HG02642 (cell line): ENCODE measurements around the gene PPP5C.
"Not testable (repeated sequence)": the region's sequence is repeated elsewhere in the genome, so short reads cannot be mapped to it uniquely, and the experiment has no call there.

Experiments used
- ATAC-seq: cut with Tn5 transposase; IDR thresholded peaks from one replicate; pipeline ENCODE4 v1.9.1; 2021; ENCODE audit warnings: mild to moderate bottlenecking; ENCODE audit not compliant: unreplicated experiment, poor library complexity

Gene PPP5C

GRCh38 chr19:46346821-46347571, at the start of gene PPP5C:
Gene PPP5C, plus strand, starts transcription at chr19:46347087. Its CDS starts 10 bp downstream, at chr19:46347097.
- ATAC-seq: peak; percentile 67

- no peak for ATAC-seq
These were observed 49.0 kb upstream of the PPP5C start for GRCh38 chr19:46297700-46298478.

GRCh38 chr19:46298479-46299003, 48.3 kb upstream of the PPP5C start:
- no peak for ATAC-seq

DNA sequence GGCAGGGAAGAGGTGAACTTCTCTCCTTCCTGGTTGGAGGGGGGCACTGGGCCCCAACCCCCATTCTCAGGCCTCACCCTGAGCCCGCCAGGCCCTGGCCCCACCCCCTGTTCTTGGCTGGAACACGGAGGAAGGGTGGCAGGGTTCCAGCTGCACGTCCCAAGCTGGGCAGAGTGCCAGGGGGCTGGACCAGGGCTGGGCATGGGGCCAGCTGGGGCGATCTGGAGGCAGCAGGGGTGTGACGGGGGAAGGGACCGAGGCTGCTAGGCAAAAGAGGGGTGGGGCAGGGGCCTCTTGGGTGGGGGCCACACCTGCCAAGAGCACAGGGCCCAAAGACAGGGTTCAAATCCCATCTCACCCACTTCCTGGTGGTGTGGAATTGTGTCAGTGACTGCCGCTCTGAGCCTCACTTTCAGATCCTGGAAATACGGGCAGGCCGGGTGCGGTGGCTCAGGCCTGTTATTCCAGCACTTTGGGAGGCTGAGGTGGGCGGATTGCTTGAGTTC, 47.8 kb upstream of the PPP5C start:
- ATAC-seq: no peak

DNA sequence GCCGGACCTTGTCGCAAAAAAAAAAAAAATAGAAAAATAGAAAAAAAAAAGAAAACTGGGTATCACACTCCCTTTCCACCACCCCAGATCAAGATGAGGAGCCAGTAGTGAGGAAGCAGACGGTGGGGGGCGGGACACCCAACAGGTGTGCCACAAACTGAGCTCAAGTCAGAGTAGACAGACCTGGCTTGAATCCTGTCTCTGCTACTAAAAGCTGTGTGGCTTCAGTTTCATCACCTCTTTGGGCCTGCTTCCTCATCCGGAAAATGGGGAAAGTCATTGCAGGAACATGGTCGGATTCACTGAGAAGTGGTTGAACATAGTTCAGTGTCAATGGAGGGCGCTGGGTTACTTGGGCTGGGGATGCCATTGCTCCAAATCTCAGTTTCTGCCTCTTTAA, 47.2 kb upstream of the PPP5C start:
- no peak for ATAC-seq

- no peak for ATAC-seq
These were observed 43.6 kb upstream of the PPP5C start for GRCh38 chr19:46303322-46303690.

DNA sequence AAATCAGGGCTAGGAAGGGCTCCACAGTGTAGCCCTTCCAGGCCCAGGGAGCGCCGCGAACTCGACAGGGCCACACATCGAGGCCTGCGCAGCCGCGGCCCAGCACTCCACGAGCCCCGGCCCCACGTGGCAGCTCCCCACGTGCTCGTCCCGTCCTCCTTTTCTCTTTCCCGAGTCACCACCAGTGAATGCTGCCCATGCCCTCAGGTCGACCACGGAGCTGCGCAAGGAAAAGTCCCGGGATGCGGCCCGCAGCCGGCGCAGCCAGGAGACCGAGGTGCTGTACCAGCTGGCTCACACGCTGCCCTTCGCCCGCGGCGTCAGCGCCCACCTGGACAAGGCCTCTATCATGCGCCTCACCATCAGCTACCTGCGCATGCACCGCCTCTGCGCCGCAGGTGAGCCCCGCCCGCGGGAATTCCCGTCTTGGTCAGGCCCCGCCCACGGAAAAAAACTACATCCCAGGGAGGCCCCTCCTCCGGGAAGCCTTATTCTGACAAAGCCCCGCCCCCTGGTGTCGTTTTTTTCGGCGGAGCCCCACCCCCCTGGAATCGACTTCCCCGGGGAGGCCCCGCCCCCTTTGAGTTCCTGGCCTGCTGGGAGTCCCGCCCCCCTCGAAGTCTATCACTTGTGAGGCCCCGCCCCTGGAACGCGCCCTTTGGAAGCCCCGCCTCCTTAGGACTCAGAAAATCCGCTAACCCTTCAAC, 43.0 kb upstream of the PPP5C start:
- no peak for ATAC-seq

GRCh38 chr19:46306501-46306900, 40.4 kb upstream of the PPP5C start:
- no peak for ATAC-seq

DNA sequence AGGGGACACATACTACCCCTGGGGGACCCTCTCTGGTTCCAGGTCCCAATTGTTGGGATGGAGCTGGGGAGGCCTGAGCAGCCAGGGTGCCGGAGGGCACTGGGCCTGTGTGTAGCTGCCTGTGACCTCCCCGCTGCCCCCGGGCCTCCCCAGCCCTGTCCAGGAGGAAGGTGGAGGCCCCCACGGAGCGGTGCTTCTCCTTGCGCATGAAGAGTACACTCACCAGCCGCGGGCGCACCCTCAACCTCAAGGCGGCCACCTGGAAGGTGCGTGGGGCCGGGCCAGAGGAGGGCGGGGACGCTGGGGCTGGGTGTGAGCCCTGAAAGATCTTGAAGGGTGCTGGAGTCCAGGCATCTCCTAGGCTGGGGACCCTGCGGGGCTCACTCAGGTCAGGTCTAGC, 38.4 kb upstream of the PPP5C start:
- ATAC-seq: no peak

DNA sequence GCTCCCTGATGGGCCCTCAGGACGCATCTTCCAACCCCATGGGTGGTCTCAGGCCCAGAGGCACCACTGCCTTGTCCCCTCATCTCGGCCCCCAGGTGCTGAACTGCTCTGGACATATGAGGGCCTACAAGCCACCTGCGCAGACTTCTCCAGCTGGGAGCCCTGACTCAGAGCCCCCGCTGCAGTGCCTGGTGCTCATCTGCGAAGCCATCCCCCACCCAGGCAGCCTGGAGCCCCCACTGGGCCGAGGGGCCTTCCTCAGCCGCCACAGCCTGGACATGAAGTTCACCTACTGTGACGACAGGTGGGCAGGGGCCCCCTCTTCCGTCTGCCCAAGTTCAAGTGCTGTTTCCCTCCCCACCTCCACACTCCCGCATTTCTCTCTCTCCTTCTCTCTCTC, 37.8 kb upstream of the PPP5C start:
- ATAC-seq: no peak

DNA sequence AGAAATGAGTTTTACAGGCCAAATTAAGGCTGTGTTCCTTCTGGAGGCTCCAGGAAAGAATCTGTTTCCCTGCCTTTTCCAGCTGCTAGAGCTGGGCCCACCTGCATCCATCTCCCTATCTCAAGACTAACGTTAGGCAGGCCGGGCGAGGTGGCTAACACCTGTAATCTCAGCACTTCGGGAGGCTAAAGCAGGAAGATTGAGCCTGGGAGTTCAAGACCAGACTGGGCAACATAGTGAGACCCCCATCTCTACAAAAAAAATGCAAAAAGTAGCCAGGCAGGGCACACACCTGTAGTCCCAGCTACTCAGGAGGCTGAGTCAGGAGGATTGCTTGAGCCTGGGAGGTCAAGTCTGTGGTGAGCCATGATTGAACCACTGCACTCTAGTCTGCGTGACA, 35.4 kb upstream of the PPP5C start:
- ATAC-seq: no peak

DNA sequence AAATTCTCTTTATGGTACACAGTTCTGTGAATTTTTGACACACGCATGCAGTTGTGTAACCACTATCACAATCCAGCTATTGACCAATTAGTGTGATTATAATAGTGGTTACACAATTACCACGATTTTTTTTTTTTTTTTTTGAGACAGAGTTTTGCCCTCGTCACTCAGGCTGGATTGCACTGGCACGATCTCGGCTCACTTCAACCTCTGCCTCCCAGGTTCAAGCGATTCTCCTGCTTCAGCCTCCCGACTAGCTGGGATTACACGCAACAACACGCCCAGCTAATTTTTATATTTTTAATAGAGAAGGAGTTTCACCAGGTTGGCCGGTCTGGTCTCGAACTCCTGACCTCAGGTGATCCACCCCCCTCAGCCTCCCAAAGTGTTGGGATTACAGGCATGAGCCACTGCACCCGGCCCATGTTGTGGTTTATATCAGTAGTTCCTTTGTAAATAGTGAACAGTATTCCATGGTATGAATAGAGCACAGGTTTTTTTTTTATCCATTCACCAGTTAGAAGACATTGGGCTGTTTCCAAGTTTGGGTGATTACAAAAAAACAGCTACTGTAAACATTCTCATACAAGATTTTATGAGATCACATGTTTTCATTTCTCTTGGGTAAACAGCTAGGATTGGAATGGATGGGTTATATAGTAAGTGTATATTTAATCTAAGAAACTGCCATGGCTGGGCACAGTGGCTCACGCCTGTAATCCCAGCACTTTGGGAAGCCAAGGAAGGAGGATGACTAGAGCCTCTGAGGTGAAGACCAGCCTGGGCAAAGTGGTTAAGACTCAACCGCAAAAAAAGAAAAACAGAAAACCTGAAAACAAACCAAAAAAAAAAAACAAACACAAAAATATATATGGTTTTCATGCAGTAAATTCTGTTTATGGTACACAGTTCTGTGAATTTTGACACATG, 33.1 kb upstream of the PPP5C start:
- not testable (repeated sequence) for ATAC-seq

- ATAC-seq: no peak
These were observed 29.5 kb upstream of the PPP5C start for GRCh38 chr19:46317339-46317738.

GRCh38 chr19:46319613-46320012, 27.3 kb upstream of the PPP5C start:
- ATAC-seq: no peak

DNA sequence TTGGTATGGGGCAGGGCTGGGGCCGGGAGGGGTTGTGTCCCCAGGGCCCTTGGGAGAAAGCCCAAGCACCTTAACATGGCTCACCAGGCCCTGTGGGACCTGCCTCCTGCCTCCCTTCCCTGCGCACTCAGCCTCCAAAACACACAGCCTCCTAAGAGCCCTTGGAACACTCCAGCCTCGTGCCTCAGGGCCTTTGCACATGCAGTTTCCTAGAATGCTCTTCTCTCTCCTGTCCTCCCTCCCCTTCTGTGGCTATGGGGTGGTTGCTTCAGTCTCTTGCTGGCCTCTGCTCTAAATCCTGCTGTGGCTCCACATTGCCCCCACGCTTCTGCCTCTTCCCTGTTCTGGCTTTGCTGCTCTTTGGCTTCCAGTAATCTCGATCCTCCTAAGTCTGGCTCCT, 26.3 kb upstream of the PPP5C start:
- no peak for ATAC-seq

DNA sequence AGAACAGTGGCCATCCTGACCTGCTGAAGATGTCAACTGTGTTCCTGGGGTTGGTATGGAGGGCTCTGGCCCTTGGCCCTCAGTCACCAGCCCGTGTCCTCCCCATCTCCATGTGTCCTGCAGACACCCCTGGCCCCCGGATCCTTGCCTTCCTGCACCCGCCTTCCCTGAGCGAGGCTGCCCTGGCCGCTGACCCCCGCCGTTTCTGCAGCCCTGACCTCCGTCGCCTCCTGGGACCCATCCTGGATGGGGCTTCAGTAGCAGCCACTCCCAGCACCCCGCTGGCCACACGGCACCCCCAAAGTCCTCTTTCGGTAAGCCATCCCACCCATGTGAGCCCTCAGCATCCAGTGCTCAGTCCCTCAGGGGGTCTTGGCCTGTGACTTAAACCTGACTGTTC, 25.2 kb upstream of the PPP5C start:
- ATAC-seq: no peak

- not testable (repeated sequence) for ATAC-seq
These were observed 23.7 kb upstream of the PPP5C start for GRCh38 chr19:46323227-46323626.

DNA sequence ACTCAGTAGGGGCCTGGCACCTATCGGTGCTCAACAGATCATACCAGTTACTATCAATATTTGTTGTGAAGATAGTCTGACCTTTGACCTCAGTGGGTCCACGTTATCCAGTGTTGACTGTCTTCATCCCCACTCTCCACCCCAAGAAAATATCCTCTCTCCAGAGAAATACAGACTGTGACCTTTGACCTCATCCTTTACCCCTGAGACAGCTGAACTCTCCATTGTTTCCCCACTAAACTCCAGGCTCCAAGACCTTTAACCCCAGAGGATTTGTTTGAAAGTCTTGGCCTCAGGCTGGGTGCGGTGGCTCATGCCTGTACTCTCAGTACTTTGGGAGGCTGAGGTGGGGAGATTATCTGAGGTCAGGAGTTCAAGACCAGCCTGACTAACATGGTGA, 22.6 kb upstream of the PPP5C start:
- no peak for ATAC-seq

DNA sequence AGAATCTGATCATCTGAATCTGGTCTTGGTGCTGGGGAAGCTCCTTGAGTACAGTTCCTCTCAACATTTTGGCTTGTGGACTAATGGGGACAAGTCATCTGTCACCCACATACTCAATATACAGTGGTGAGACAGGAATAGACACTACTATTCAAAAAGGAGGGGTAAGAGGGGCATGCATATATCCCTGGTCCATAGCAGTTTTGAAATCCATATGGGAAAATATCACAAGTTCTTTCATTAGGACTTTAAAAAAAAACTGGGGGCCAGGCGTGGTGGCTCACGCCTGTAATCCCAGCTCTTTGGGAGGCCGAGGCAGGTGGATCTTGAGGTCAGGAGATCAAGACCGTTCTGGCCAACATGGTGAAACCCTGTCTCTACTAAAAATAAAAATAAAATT, 20.3 kb upstream of the PPP5C start:
- no peak for ATAC-seq

DNA sequence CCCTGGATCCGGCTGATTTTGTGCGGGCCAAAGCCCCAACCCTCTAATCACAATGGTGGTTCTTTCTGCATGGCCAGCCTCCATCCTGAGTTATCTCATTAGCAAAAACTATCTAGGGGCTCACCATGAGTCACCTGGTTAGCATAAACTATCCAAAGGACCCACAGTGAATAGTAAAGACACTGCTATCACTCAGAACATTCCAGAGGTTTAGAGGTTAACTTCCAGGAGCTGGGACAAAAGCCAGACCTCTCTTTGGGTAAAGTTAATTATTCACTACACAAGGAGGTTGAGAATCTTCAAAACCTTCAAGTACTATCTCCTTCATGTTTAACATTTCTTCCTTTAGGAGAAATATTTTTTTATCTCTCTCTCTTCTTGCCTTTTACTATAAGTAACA, 18.8 kb upstream of the PPP5C start:
- no peak for ATAC-seq
